Measurements from ENCODE around the gene TLX2. TPM values are rescaled to one million over a fixed set of nuclear protein-coding genes. Genes with fewer than 3 reads are reported as not detected.

The TLX2 gene
- total RNA-seq, 1 experiment from 2014 or later, result not detected

DNA sequence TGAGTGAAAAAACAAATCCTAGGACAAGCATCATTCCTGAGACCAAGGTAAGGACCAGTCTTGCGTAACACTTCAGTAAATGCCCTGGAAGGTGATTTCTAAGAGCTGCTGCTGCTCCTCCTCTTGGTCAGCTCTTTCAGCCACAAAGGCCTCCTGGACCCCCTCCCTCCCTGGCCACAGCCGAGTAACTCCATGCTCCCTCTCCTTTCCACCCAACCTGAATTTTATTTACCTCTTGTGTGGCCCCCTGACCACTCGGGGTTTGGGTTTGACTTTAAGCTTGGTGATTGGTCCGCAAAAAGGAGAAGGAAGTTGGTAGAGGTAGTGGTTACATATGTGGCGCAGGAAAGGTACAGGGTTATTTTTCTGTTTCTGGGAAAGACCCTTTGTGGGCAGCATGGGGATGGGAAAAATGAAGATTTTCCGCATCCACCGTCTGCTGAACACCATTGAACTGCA is 24.7 kb downstream of the TLX2 start:
- no peak overlapping the region for H3K27ac ChIP-seq (ENCODE audit: low read length)
- no peak overlapping the region for H3K4me3 ChIP-seq (ENCODE audit: low read depth in 2 of 2, low read length in 2 of 2)
- no TSS peak for BruUV-seq (replicated peaks)
- H3K9me3 ChIP-seq (ENCODE audit: control insufficient read depth, insufficient read depth, low read depth, low read length), result no peaks in the 10 kb centered on the region
- H3K36me3 ChIP-seq (ENCODE audit: control insufficient read depth, insufficient read depth, low read length), result no peaks in the 10 kb centered on the region
- no peaks in the 10 kb centered on the region; the same call in 1 of the 2 replicates for H3K27me3 ChIP-seq (ENCODE audit: control insufficient read depth, insufficient read depth, low read length)
- no peak for DNase-seq (ENCODE audit: low read depth, low spot score)
- H3K4me1 ChIP-seq (ENCODE audit: control insufficient read depth, insufficient read depth, low read length), result no peaks in the 10 kb centered on the region
- TF ChIP-seq, protein P1, sequence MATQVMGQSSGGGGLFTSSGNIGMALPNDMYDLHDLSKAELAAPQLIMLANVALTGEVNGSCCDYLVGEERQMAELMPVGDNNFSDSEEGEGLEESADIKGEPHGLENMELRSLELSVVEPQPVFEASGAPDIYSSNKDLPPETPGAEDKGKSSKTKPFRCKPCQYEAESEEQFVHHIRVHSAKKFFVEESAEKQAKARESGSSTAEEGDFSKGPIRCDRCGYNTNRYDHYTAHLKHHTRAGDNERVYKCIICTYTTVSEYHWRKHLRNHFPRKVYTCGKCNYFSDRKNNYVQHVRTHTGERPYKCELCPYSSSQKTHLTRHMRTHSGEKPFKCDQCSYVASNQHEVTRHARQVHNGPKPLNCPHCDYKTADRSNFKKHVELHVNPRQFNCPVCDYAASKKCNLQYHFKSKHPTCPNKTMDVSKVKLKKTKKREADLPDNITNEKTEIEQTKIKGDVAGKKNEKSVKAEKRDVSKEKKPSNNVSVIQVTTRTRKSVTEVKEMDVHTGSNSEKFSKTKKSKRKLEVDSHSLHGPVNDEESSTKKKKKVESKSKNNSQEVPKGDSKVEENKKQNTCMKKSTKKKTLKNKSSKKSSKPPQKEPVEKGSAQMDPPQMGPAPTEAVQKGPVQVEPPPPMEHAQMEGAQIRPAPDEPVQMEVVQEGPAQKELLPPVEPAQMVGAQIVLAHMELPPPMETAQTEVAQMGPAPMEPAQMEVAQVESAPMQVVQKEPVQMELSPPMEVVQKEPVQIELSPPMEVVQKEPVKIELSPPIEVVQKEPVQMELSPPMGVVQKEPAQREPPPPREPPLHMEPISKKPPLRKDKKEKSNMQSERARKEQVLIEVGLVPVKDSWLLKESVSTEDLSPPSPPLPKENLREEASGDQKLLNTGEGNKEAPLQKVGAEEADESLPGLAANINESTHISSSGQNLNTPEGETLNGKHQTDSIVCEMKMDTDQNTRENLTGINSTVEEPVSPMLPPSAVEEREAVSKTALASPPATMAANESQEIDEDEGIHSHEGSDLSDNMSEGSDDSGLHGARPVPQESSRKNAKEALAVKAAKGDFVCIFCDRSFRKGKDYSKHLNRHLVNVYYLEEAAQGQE (IDR thresholded peaks at IDR 0.05; ENCODE audit: insufficient read depth in 1 of 2, low read depth in 2 of 2, low read length in 1 of 2), result no peak
- TF ChIP-seq TCF7L2 (IDR thresholded peaks at IDR 0.05; ENCODE audit: low read depth, low read length) (no peak), SIN3A (IDR thresholded peaks at IDR 0.05; ENCODE audit: borderline replicate concordance, insufficient read depth, low read depth, low read length) (no peak), POLR2AphosphoS5 (IDR thresholded peaks at IDR 0.05; ENCODE audit: low read depth, low read length) (no peak)
- TF ChIP-seq, protein P2, sequence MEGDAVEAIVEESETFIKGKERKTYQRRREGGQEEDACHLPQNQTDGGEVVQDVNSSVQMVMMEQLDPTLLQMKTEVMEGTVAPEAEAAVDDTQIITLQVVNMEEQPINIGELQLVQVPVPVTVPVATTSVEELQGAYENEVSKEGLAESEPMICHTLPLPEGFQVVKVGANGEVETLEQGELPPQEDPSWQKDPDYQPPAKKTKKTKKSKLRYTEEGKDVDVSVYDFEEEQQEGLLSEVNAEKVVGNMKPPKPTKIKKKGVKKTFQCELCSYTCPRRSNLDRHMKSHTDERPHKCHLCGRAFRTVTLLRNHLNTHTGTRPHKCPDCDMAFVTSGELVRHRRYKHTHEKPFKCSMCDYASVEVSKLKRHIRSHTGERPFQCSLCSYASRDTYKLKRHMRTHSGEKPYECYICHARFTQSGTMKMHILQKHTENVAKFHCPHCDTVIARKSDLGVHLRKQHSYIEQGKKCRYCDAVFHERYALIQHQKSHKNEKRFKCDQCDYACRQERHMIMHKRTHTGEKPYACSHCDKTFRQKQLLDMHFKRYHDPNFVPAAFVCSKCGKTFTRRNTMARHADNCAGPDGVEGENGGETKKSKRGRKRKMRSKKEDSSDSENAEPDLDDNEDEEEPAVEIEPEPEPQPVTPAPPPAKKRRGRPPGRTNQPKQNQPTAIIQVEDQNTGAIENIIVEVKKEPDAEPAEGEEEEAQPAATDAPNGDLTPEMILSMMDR (IDR thresholded peaks at IDR 0.05), result no peak
- ChIA-PET POLR2A (interaction anchor here (0.6 kb wide), 1 partner anchor 37 kb away, joined by 3 read pairs; no protein-coding TSS in a partner anchor), CTCF (no interaction called here)
- no peak for ATAC-seq
- intact Hi-C loops (cut with micrococcal nuclease; ENCODE audit: unreplicated experiment) (no loop called here), in situ Hi-C loops (cut with HindIII; ENCODE audit: low pct_unique_long_range_greater_than_20kb, low sequenced_read_pairs) (no loop called here)

DNA sequence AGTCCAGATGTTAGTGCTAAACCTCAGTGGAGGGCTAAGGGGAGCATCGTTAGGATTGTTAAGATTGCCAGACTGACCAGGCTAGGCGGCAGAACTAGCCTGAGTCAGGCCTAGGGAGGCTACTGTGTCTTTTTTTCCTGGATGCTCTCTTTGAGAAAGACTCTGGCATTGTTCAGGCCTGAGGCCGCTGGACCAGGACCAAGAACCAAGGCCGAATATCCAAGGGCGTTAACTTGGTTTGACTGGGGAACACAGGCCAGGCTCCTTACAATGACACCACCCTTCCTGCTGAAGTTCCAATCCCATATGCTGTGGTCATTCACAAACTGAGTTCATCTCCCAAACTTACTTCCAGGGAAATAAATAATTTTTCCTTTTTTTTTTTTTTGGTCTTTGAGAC is 26.0 kb downstream of the TLX2 start:
- CTCF ChIA-PET, result no interaction called here
- no peaks in the 10 kb centered on the region; the same call in 1 of the 2 replicates for H3K27me3 ChIP-seq (ENCODE audit: control insufficient read depth, insufficient read depth, low read length)
- in situ Hi-C loops (cut with HindIII; ENCODE audit: low pct_unique_long_range_greater_than_20kb, low sequenced_read_pairs), result no loop called here
- ATAC-seq (no peak), DNase-seq (ENCODE audit: low read depth, low spot score) (no peak)
- no peaks in the 10 kb centered on the region for H3K9me3 ChIP-seq (ENCODE audit: control insufficient read depth, insufficient read depth, low read depth, low read length)
- intact Hi-C loops (cut with micrococcal nuclease; ENCODE audit: unreplicated experiment), result no loop called here
- TF ChIP-seq, protein P2 (IDR thresholded peaks at IDR 0.05), result no peak
- TF ChIP-seq TCF7L2 (IDR thresholded peaks at IDR 0.05; ENCODE audit: low read depth, low read length) (no peak), SIN3A (IDR thresholded peaks at IDR 0.05; ENCODE audit: borderline replicate concordance, insufficient read depth, low read depth, low read length) (no peak)
- POLR2A ChIA-PET, result no interaction called here
- H3K4me3 ChIP-seq (ENCODE audit: low read depth in 2 of 2, low read length in 2 of 2), result no peak overlapping the region
- H3K36me3 ChIP-seq (ENCODE audit: control insufficient read depth, insufficient read depth, low read length), result no peaks in the 10 kb centered on the region
- H3K27ac ChIP-seq (ENCODE audit: low read length), result no peak overlapping the region
- no TSS peak for BruUV-seq (replicated peaks)
- no peaks in the 10 kb centered on the region for H3K4me1 ChIP-seq (ENCODE audit: control insufficient read depth, insufficient read depth, low read length)

All from Panc1 (cell line).